Loucy (cell line): ENCODE data around the gene VCX2.

ENCODE experiments used
- EZH2phosphoT487 ChIP-seq: fragments of 200-600 bp; IDR thresholded peaks from 2 replicates; pipeline ENCODE4 v1.6.1; 2018; ENCODE audit warnings: antibody characterized with exemption, mild to moderate bottlenecking, moderate library complexity, borderline replicate concordance
- TF ChIP-seq, protein P1 (sequence below): fragments of 200-600 bp; sonication (generic); conservative IDR thresholded peaks from 2 replicates; pipeline ENCODE4 v1.5.1; 2014; ENCODE audit warnings: mild to moderate bottlenecking, antibody characterized with exemption, low read length

DNA sequence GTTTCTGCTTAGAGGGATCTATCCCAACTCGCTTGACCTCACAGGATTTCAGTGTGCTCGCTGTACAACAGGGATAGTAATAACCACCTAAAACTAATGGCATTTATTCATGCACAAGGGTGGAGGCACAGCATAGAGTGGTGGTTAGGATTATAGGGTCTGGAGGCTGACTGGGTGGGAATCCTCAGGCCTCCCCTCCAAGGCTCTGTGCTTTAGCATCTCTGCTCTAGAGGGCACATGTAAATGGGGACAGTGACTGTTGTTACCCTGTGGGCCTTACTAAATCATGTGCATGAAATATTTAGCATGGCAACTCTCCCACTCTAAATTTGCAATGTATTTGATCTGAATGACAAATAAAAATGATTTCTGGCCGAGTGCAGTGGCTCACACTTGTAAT is 29.2 kb downstream of the VCX2 start:
- TF ChIP-seq, protein P1, sequence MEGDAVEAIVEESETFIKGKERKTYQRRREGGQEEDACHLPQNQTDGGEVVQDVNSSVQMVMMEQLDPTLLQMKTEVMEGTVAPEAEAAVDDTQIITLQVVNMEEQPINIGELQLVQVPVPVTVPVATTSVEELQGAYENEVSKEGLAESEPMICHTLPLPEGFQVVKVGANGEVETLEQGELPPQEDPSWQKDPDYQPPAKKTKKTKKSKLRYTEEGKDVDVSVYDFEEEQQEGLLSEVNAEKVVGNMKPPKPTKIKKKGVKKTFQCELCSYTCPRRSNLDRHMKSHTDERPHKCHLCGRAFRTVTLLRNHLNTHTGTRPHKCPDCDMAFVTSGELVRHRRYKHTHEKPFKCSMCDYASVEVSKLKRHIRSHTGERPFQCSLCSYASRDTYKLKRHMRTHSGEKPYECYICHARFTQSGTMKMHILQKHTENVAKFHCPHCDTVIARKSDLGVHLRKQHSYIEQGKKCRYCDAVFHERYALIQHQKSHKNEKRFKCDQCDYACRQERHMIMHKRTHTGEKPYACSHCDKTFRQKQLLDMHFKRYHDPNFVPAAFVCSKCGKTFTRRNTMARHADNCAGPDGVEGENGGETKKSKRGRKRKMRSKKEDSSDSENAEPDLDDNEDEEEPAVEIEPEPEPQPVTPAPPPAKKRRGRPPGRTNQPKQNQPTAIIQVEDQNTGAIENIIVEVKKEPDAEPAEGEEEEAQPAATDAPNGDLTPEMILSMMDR = no peak
- no peak for TF ChIP-seq EZH2phosphoT487
